HepG2 (cell line): ENCODE data around the gene SEMA4B. TPM values are rescaled to one million over a fixed set of nuclear protein-coding genes. Genes with fewer than 3 reads are reported as not detected.

Source experiments
- ATAC-seq: fragments of 200-7000 bp; cut with Tn5 transposase; 3 replicates; pipeline ENCODE4 v1.9.1; 2020; ENCODE audit warnings: mild to moderate bottlenecking, moderate library complexity
- BruUV-seq: library from RNA; stranded (reverse); fragments of 400-500 nt; replicated peaks from 2 replicates; lab custom pipeline; 2021; lab: Mats Ljungman, UMichigan
- CTCF ChIA-PET: fragments of 300-600 bp; formaldehyde crosslinking; extraction: SDS; loops from one replicate; lab custom pipeline; 2021; ENCODE audit warnings: low total read pairs, inconsistent platforms, low intra/inter-chr PET ratio; lab: Yijun Ruan, JAX
- POLR2A ChIA-PET: fragments of 350-600 bp; sonication (Branson Sonifier 250); formaldehyde crosslinking; loops from one replicate; lab custom pipeline; 2020; ENCODE audit warnings: antibody characterized with exemption, inconsistent platforms; lab: Yijun Ruan, JAX
- DNase-seq: peaks from one replicate; pipeline ENCODE4 v3.0.0-alpha.2; 2015; ENCODE audit warnings: low spot score
- FAIRE-seq: peaks from 3 replicates; lab custom pipeline; 2011; peaks lifted over from hg19 to GRCh38; lab: Jason Lieb, UNC
- H2AFZ ChIP-seq: one replicate; pipeline ENCODE4 v1.6.1; 2011; ENCODE audit warnings: low read length, inconsistent platforms
- H3K27ac ChIP-seq: fragments of 300-600 bp; 3 replicates; pipeline ENCODE4 v1.8.0; 2011; ENCODE audit warnings: mixed run types, mild to moderate bottlenecking, mixed read lengths, low read length, inconsistent platforms; ENCODE audit not compliant: insufficient read depth; ENCODE audit errors: extremely low read length
- H3K27me3 ChIP-seq, 2 experiments: fragments of 200-600 bp in 1 of 2; 2 replicates in 1 of 2; 3 replicates in 1 of 2; pipeline versions ENCODE4 v1.6.0 to v1.8.0; 2011; ENCODE audit warnings: low read length in 2 of 2, mild to moderate bottlenecking in 2 of 2, moderate library complexity in 2 of 2, inconsistent platforms in 1 of 2; ENCODE audit not compliant: insufficient read depth in 2 of 2, control insufficient read depth in 1 of 2
- H3K36me3 ChIP-seq, 2 experiments: fragments of 200-600 bp in 1 of 2; replicated peaks in 1 of 2; 2 replicates in 1 of 2; 3 replicates in 1 of 2; pipeline versions ENCODE4 v1.5.1 to v1.8.0; 2011; ENCODE audit warnings: low read length in 2 of 2, inconsistent platforms in 1 of 2; ENCODE audit not compliant: insufficient read depth in 2 of 2, control insufficient read depth in 1 of 2
- H3K4me1 ChIP-seq: 2 replicates; pipeline ENCODE4 v1.5.1; 2012; ENCODE audit warnings: low read length, inconsistent platforms; ENCODE audit not compliant: insufficient read depth
- H3K4me2 ChIP-seq: 2 replicates; pipeline ENCODE4 v1.6.0; 2011; ENCODE audit warnings: low read depth, low read length, inconsistent platforms
- H3K4me3 ChIP-seq, 3 experiments: fragments of 200-600 bp in 1 of 3; sonication (generic), shearing (Covaris generic) in 1 of 3; replicated peaks in 1 of 3; 2 replicates each; pipeline ENCODE4 v1.5.1; 2011 to 2016; ENCODE audit warnings: low read length in 3 of 3, inconsistent platforms in 2 of 3, low read depth in 2 of 3, mild to moderate bottlenecking in 2 of 3, control low read depth in 1 of 3, mixed read lengths in 1 of 3; ENCODE audit not compliant: insufficient read depth in 1 of 3
- H3K79me2 ChIP-seq: one replicate; pipeline ENCODE4 v1.6.1; 2011; ENCODE audit warnings: low read length, inconsistent platforms; ENCODE audit not compliant: insufficient read depth
- H3K9ac ChIP-seq: 2 replicates; pipeline ENCODE4 v1.6.0; 2011; ENCODE audit warnings: mild to moderate bottlenecking, low read depth, low read length, inconsistent platforms; ENCODE audit not compliant: insufficient read depth
- H3K9me3 ChIP-seq: 2 replicates; pipeline ENCODE4 v1.5.1; 2012; ENCODE audit warnings: mild to moderate bottlenecking, low read length
- H4K20me1 ChIP-seq: 2 replicates; pipeline ENCODE4 v1.6.0; 2011; ENCODE audit warnings: inconsistent platforms, mild to moderate bottlenecking, low read length, moderate library complexity; ENCODE audit not compliant: insufficient read depth
- CEBPG ChIP-seq: IDR thresholded peaks from 2 replicates; pipeline ENCODE4 v1.6.1; 2016
- DNMT1 ChIP-seq: sonication (generic); formaldehyde crosslinking; IDR thresholded peaks from 2 replicates; pipeline ENCODE4 v1.5.1; 2020; ENCODE audit warnings: mild to moderate bottlenecking, missing genetic modification reagents
- EP300 ChIP-seq, 3 experiments: sonication (generic) in 1 of 3; formaldehyde crosslinking in 1 of 3; IDR thresholded peaks; 2 replicates each; pipeline versions ENCODE4 v1.5.1 to v1.6.1; 2011 to 2020; ENCODE audit warnings: low read depth in 2 of 3, low read length in 2 of 3, borderline replicate concordance in 1 of 3, improper control_type of control experiment in 1 of 3, mild to moderate bottlenecking in 1 of 3, missing genetic modification reagents in 1 of 3, moderate library complexity in 1 of 3
- SAP130 ChIP-seq: IDR thresholded peaks from 2 replicates; pipeline ENCODE4 v1.6.1; 2016; ENCODE audit warnings: low read depth
- ZBTB38 ChIP-seq: sonication (generic); formaldehyde crosslinking; IDR thresholded peaks from 2 replicates; pipeline ENCODE4 v1.5.1; 2020; ENCODE audit warnings: mild to moderate bottlenecking, missing genetic modification reagents
- ZC3H13 ChIP-seq: sonication (generic); formaldehyde crosslinking; IDR thresholded peaks from 2 replicates; pipeline ENCODE4 v1.8.1; 2023; ENCODE audit warnings: mild to moderate bottlenecking, missing genetic modification reagents, moderate library complexity
- ZNF207 ChIP-seq: fragments of 450-650 bp; IDR thresholded peaks from 2 replicates; pipeline ENCODE4 v1.6.1; 2016; ENCODE audit warnings: antibody characterized with exemption, borderline replicate concordance
- ZNF558 ChIP-seq: sonication (generic); formaldehyde crosslinking; IDR thresholded peaks from 2 replicates; pipeline ENCODE4 v1.9.0; 2022; ENCODE audit warnings: mild to moderate bottlenecking, missing genetic modification reagents, borderline replicate concordance
- WGBS: methylation state at CpG from one replicate; pipeline ENCODE4 v1.1.6; 2017; ENCODE audit warnings: low lambda C conversion rate; 5-methylcytosine and 5-hydroxymethylcytosine counted together
- in situ Hi-C: cut with HindIII; loops from 2 replicates; pipeline ENCODE4 v1.10.0; 2017; ENCODE audit warnings: low pct_unique_long_range_greater_than_20kb; ENCODE audit not compliant: extremely low pct_ligation_motif_present
- intact Hi-C: fragments of 100-400 bp; cut with micrococcal nuclease; formaldehyde crosslinking; loops from one replicate; pipeline ENCODE4 v1.10.0; 2022; ENCODE audit not compliant: unreplicated experiment
- polyA plus RNA-seq, 8 experiments: library from polyadenylated mRNA; depleted of rRNA in 3 of 8; stranded (reverse) in 7 of 8; unstranded in 1 of 8; fragments of >200 nt; fragmentation: Illumina TruSeq in 4 of 8; extraction: Trizol in 4 of 8; gene quantifications; 2 replicates each; pipeline versions ENCODE4 v1.2.1 to v1.2.3, GENCODE V29; 2011 to 2016; ENCODE audit warnings: low read depth in 4 of 8, missing spikeins in 1 of 8, mixed read lengths in 1 of 8; ENCODE audit not compliant: insufficient read depth in 1 of 8
- total RNA-seq, 5 experiments: library from RNA; depleted of rRNA; stranded (reverse); fragments of >200 nt; fragmentation: Illumina TruSeq; extraction: Trizol; gene quantifications; 2 replicates each; pipeline ENCODE4 v1.2.3, GENCODE V29; 2016; ENCODE audit warnings: low read depth in 1 of 5
- TF ChIP-seq, protein P1 (sequence below): sonication (generic); formaldehyde crosslinking; IDR thresholded peaks from 2 replicates; pipeline ENCODE4 v1.4.0; 2020; ENCODE audit warnings: missing genetic modification reagents
- TF ChIP-seq, protein P2 (sequence below): fragments of 450-650 bp; IDR thresholded peaks from 2 replicates; pipeline ENCODE4 v1.6.1; 2017

The SEMA4B gene
- total and polyA plus RNA-seq, 2 of the 13 experiments (the other 11 are each of a cell fraction or from before 2014, with no cell fraction given), result 2.1 to 17.0 TPM

DNA sequence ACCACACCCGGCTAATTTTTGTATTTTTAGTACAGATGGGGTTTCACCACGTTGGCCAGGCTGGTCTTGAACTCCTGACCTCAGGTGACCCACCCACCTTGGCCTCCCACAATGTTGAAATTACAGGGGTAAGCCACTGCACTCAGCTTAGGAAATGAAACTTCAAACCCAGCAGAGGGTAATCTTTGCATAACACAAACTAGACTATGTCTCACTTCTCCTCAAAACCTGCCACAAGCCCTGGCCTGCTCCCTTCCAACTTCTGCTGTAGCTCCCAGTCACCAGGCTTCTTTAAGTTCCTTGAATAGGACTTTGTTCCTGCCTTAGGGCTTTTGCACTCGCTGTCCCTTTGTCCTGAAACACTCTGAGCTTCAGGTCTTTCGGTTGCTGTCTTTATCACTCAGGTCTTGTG, 39.2 kb upstream of the SEMA4B start (continued):
- TF ChIP-seq, protein P1, sequence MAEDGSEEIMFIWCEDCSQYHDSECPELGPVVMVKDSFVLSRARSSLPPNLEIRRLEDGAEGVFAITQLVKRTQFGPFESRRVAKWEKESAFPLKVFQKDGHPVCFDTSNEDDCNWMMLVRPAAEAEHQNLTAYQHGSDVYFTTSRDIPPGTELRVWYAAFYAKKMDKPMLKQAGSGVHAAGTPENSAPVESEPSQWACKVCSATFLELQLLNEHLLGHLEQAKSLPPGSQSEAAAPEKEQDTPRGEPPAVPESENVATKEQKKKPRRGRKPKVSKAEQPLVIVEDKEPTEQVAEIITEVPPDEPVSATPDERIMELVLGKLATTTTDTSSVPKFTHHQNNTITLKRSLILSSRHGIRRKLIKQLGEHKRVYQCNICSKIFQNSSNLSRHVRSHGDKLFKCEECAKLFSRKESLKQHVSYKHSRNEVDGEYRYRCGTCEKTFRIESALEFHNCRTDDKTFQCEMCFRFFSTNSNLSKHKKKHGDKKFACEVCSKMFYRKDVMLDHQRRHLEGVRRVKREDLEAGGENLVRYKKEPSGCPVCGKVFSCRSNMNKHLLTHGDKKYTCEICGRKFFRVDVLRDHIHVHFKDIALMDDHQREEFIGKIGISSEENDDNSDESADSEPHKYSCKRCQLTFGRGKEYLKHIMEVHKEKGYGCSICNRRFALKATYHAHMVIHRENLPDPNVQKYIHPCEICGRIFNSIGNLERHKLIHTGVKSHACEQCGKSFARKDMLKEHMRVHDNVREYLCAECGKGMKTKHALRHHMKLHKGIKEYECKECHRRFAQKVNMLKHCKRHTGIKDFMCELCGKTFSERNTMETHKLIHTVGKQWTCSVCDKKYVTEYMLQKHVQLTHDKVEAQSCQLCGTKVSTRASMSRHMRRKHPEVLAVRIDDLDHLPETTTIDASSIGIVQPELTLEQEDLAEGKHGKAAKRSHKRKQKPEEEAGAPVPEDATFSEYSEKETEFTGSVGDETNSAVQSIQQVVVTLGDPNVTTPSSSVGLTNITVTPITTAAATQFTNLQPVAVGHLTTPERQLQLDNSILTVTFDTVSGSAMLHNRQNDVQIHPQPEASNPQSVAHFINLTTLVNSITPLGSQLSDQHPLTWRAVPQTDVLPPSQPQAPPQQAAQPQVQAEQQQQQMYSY, result no peak
- TF ChIP-seq EP300 (IDR thresholded peaks at IDR 0.05; ENCODE audit: low read depth in 2 of 2, low read length in 2 of 2) (no peak), EP300 (CRISPR knock-in tag; IDR thresholded peaks at IDR 0.05; ENCODE audit: borderline replicate concordance) (no peak), CEBPG (CRISPR knock-in tag) (0 out of 2 replicates have a peak, but pooled peaks have one; percentile 10), ZC3H13 (no peak), DNMT1 (CRISPR knock-in tag) (no peak)
- TF ChIP-seq, protein P2, sequence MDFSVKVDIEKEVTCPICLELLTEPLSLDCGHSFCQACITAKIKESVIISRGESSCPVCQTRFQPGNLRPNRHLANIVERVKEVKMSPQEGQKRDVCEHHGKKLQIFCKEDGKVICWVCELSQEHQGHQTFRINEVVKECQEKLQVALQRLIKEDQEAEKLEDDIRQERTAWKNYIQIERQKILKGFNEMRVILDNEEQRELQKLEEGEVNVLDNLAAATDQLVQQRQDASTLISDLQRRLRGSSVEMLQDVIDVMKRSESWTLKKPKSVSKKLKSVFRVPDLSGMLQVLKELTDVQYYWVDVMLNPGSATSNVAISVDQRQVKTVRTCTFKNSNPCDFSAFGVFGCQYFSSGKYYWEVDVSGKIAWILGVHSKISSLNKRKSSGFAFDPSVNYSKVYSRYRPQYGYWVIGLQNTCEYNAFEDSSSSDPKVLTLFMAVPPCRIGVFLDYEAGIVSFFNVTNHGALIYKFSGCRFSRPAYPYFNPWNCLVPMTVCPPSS, result no peak

DNA sequence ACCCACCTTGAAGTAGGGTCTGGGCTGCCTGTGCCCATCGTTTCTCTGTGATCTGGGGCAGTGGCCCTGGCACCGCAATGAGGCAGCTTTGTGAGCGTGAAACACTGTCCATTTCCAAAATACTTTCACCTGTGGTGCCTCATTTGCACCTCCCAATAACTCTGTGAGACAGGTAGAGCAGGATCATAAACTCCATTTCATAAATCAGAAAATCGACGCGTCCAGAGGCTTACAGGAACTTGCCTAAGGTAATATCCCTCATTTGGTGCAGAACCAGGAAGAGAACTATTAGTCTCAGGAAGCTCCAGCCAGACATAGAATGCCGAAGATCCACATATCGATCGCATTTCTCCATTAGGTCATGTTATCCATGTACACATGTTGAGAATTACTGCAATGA, 38.2 kb upstream of the SEMA4B start:
- ChIA-PET POLR2A (no interaction called here), CTCF (no interaction called here)
- no peak for ATAC-seq
- 82% methylated on average over 7 of the region's 9 CpGs for WGBS
- H3K9ac ChIP-seq, result no peak overlapping the region
- intact Hi-C loops, result no loop called here
- H3K27ac ChIP-seq, result no peak overlapping the region
- DNase-seq, result no peak
- in situ Hi-C loops, result no loop called here
- H3K4me2 ChIP-seq, result no peak overlapping the region
- no peaks in the 10 kb centered on the region for H4K20me1 ChIP-seq
- TF ChIP-seq ZBTB38, result peak; percentile 41; the same call in 1 of the 2 replicates
- 0 out of 2 replicates have a peak, but pooled peaks have one; percentile 1 for TF ChIP-seq SAP130 (CRISPR knock-in tag)
- TF ChIP-seq ZNF207, result no peak
- TF ChIP-seq ZNF558 (CRISPR knock-in tag), result no peak
- no peaks in the 10 kb centered on the region for H3K79me2 ChIP-seq
- BruUV-seq, result no TSS peak
- no peaks in the 10 kb centered on the region for H3K9me3 ChIP-seq
- FAIRE-seq, result no peak
- H3K4me3 ChIP-seq, result no peak overlapping the region
- H3K27me3 ChIP-seq, result no peaks in the 10 kb centered on the region
- no peak overlapping the region for H2AFZ ChIP-seq
- no peaks in the 10 kb centered on the region for H3K36me3 ChIP-seq
- H3K4me1 ChIP-seq, result peaks cover 88% of the 10 kb centered on the region
